T follicular helper cell (primary cell): ENCODE measurements around the gene CEP112.

Source experiments
- DNase-seq: peaks from one replicate; pipeline ENCODE4 v3.0.0-alpha.2; 2020; ENCODE audit warnings: low read depth

The CEP112 gene

DNA sequence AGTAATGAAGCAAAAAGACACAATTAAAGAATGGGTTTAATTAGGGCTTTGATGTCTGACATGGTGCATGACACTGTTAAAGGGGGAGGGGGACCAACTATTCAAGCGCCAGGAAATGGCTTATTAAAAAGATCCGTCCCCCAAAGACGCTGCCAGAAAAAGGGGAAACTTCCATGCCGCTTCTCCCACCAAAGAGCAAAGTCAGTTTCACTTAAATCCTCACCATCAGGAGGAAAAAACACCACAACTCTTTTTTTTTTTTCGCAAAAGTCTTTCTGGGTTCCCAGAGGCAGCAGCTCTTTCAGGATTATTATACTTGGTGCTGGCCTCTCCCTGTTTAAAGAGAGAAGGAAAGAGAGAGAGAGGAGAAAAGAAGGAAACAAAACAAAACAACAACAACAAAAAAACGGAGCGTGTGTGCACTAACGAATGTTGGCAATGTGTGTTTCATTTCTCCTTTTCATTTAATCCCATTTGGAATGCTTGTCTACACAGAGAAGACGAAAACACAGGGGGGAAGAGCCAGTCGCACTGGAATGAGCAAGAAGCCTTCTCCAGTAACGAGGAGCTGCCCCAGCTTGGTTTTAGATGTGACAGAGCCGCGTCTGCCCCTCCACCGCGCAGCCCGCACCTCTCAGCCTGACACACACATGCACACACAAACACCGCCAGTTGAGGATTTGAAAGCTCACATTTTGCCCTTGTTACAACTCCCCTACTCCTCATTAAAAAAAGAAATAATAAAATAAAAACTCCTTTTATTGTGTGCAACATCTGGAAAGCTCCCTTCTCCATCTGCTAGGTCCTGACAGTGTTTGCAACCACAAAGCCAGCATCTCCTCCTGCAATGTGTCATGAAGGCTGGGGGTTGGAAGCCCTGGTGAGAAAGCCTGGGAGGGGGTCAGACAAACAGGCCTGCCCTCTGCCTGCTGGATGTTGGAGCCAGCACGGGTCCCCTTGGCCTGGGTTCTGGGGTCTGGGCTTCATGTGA lies 597.8 kb downstream of the CEP112 start:
- no peak for DNase-seq

GRCh38 chr17:65593092-65593854 lies 598.7 kb downstream of the CEP112 start:
- DNase-seq: no peak

DNA sequence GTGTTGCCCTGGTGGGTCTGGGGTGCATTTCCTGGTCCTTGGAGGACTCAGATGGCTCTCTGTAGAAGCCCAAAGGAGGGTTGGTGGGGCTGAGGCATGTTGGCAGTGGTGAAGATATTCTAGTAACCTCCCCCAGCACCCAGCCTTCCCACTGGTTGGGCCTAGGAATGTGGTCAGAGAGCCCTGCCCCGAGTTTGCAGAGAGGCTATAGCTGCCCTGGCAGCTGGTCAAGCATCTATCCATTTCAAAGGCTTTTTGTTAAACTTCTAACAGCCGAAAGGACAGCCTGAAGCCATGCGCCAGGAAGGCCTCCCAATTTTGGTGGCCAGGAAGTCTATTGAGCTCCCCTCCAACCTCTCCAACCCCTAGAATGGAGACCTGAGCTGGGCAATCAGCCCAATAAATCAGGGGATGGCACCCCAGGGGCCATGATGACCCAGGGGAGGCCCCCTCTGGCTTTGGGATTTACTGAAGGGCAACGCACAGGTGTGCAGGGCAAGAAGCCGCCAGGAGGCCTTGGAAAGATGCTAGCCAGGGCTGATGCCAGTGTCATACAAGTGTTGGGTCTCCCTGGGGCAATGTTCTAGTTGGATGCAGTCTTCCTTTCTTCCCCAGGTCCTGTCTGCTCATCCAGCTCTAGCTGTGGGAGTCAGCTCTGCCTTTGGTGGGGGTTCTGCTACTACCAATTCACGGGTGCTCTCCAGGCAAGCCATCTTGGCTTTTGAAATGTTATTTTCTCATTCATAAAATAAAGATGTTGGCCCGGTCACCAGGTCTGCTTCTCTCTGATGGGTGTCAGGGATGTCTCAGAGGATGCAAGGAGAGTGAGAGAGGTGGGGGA lies 599.6 kb downstream of the CEP112 start:
- no peak for DNase-seq

GRCh38 chr17:65589321-65589720 lies 602.6 kb downstream of the CEP112 start:
- no peak for DNase-seq

GRCh38 chr17:65588181-65588808 lies 603.6 kb downstream of the CEP112 start:
- DNase-seq: no peak

DNA sequence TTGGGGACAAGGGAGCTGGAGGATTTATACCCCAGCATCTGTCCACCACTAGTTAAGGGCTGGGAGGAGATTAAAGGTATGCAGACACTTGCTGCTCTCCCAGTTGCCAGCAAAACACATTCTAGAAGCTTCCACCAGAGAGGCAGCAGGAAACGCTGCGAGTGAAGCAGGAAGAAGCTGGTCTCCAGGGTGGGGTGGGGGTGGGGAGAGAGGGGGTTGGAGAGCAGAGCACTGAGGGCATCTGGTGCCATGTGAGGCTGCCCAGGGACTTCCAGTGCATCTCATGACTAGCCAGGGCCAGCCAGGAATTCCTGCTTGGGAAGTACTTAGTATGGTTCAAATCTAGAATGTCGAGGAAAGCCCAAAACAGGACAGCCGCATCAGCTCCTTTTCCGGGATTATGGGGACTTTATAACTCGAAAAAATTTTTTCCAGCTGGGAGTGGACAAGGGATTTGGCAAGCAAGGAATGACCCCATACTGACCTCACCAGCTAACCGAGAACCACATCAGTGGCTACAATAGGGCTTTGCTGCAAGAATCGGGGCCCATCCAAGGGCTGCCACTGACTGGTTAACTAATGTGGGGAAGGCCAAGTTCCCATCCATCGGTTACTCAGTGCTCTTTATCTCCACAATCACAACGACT lies 604.3 kb downstream of the CEP112 start:
- no peak for DNase-seq

DNA sequence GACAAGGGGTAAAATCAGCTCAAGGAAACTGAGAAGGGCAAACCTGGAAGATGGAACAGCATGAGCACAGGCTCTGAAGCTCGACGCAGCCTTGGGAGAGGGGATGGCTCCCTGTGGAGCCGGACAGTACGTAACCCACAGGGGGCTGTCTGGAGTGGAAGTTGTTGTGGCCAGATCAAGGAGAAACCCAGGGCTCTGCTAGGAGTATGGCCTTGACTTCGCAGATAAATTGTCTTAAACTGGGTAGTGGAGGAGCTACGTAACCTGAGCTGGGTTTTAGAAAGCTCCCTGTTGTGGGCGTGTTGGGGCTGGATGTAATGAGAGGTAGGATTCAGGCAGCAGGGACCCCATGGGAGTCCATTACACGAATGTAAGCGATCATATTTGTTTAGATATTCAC lies 605.0 kb downstream of the CEP112 start:
- no peak for DNase-seq
